ENCODE results near the gene DHH. TPM values are rescaled to one million over a fixed set of nuclear protein-coding genes. Genes with fewer than 3 reads are reported as not detected.

Gene DHH
- total RNA-seq, 4 donors from 2014 or later: 0.66 to 3.0 (median 1.9) TPM

GRCh38 chr12:49052451-49053208, 42.0 kb downstream of the DHH start:
- no peaks in the 10 kb centered on the region for H3K27me3 ChIP-seq
- no peak for TF ChIP-seq CTCF (IDR thresholded peaks at IDR 0.05)
- peaks cover 27 to 33% (median 30%) of the 10 kb centered on the region in 4 donors for H3K4me1 ChIP-seq
- no peak overlapping the region for H3K4me3 ChIP-seq
- no peaks in the 10 kb centered on the region for H3K9me3 ChIP-seq
- 85% methylated on average over 12 of the region's 16 CpGs for WGBS
- peaks cover 64 to 77% (median 76%) of the 10 kb centered on the region in 4 donors for H3K36me3 ChIP-seq
- intact Hi-C loops (cut with DNase I): no loop called here
- H3K27ac ChIP-seq (replicated peaks in 1 of 4): no peak overlapping the region
- DNase-seq (ENCODE audit: extremely low spot score): no peak

DNA sequence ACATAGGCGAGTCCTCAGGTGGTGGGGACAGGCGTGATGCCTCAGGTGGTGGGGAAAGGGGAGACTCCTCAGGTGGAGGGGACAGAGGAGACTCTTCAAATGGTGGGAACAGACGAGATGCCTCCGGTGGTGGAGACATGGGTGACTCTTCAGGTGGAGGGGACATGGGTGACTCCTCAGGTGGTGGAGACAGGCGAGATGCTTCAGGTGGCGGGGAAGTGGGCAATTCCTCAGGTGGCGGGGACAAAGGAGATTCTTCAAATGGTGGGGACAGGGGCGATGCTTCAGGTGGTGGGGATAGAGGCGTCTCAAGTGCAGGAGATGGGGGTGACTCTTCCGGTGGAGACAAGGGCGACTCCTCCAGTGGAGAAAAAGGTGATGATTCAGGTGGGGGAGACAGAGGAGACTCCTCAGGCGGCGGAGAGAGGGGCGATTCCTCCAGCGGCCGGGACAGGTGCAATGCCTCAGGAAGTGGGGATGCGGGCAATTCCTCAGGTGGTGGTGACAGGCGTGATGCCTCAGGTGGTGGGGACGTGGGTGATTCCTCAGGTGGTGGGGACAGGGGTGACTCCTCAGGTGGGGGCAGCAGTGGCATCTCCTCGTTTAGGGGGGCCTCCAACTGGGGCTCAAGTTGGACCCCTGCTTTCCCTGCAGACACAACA, 42.7 kb downstream of the DHH start:
- peaks cover 71 to 84% (median 83%) of the 10 kb centered on the region in 4 donors for H3K36me3 ChIP-seq
- no peaks in the 10 kb centered on the region for H3K27me3 ChIP-seq
- H3K27ac ChIP-seq (replicated peaks in 1 of 4): no peak overlapping the region
- no peak for DNase-seq (ENCODE audit: extremely low spot score)
- WGBS: 83% methylated on average over 20 of the region's 20 CpGs
- no peak overlapping the region for H3K4me3 ChIP-seq
- TF ChIP-seq POLR2A (IDR thresholded peaks at IDR 0.05; ENCODE audit: low read depth) (no peak), POLR2AphosphoS5 (IDR thresholded peaks at IDR 0.05) (no peak), EP300 (IDR thresholded peaks at IDR 0.05) (no peak), CTCF (IDR thresholded peaks at IDR 0.05) (no peak)
- H3K4me1 ChIP-seq: peaks cover 20 to 25% (median 23%) of the 10 kb centered on the region in 4 donors
- intact Hi-C loops (cut with DNase I): no loop called here
- no peaks in the 10 kb centered on the region for H3K9me3 ChIP-seq

- TF ChIP-seq POLR2A (IDR thresholded peaks at IDR 0.05; ENCODE audit: low read depth) (no peak), CTCF (IDR thresholded peaks at IDR 0.05) (no peak), POLR2AphosphoS5 (IDR thresholded peaks at IDR 0.05) (no peak), EP300 (IDR thresholded peaks at IDR 0.05) (no peak)
These were observed 43.2 kb downstream of the DHH start for GRCh38 chr12:49051373-49051764.

GRCh38 chr12:49050507-49051372, 43.9 kb downstream of the DHH start:
- DNase-seq (ENCODE audit: extremely low spot score): no peak
- TF ChIP-seq EP300 (IDR thresholded peaks at IDR 0.05): no peak
- no peak for TF ChIP-seq CTCF (IDR thresholded peaks at IDR 0.05)
- no peak for TF ChIP-seq POLR2AphosphoS5 (IDR thresholded peaks at IDR 0.05)
- no peak for TF ChIP-seq POLR2A (IDR thresholded peaks at IDR 0.05; ENCODE audit: low read depth)
- intact Hi-C loops (cut with DNase I): no loop called here

More at GRCh38 chr12:49051373-49051764, 43.2 kb downstream of the DHH start:
- H3K36me3 ChIP-seq: peaks cover 76 to 90% (median 89%) of the 10 kb centered on the region in 4 donors
- no peak overlapping the region for H3K4me3 ChIP-seq
- intact Hi-C loops (cut with DNase I): no loop called here
- no peak for DNase-seq (ENCODE audit: extremely low spot score)
- H3K27ac ChIP-seq (replicated peaks in 1 of 4): no peak overlapping the region
- 91% methylated on average over 17 of the region's 18 CpGs for whole genome bisulfite sequencing
- peaks cover 14 to 20% (median 18%) of the 10 kb centered on the region in 4 donors for H3K4me1 ChIP-seq
- H3K9me3 ChIP-seq: no peaks in the 10 kb centered on the region
- no peaks in the 10 kb centered on the region for H3K27me3 ChIP-seq

More at GRCh38 chr12:49050507-49051372, 43.9 kb downstream of the DHH start:
- H3K9me3 ChIP-seq: no peaks in the 10 kb centered on the region
- no peaks in the 10 kb centered on the region for H3K27me3 ChIP-seq
- 91% methylated on average over 12 of the region's 13 CpGs for WGBS
- H3K27ac ChIP-seq (replicated peaks in 1 of 4): no peak overlapping the region
- no peak overlapping the region for H3K4me3 ChIP-seq
- peaks cover 82 to 96% (median 95%) of the 10 kb centered on the region in 4 donors for H3K36me3 ChIP-seq
- peaks cover 8 to 14% (median 12%) of the 10 kb centered on the region in 4 donors for H3K4me1 ChIP-seq
